GM21825 (cell line): Measurements from ENCODE around the gene ADAMTS9.

Experiments used
- ATAC-seq: cut with Tn5 transposase; IDR thresholded peaks from one replicate; pipeline ENCODE4 v1.9.1; 2021; ENCODE audit warnings: mild to moderate bottlenecking, moderate library complexity; ENCODE audit not compliant: unreplicated experiment

ADAMTS9 gene

GRCh38 chr3:64495781-64496334 is 191.9 kb downstream of the ADAMTS9 start:
- no peak for ATAC-seq

- ATAC-seq = no peak
Observed at GRCh38 chr3:64495121-64495780, 192.5 kb downstream of the ADAMTS9 start.

GRCh38 chr3:64494526-64494925 is 193.3 kb downstream of the ADAMTS9 start:
- no peak for ATAC-seq

GRCh38 chr3:64493149-64493548 is 194.7 kb downstream of the ADAMTS9 start:
- ATAC-seq = no peak

GRCh38 chr3:64491843-64492242 is 196.0 kb downstream of the ADAMTS9 start:
- ATAC-seq = no peak

GRCh38 chr3:64490180-64490724 is 197.5 kb downstream of the ADAMTS9 start:
- no peak for ATAC-seq

GRCh38 chr3:64489361-64490044 is 198.3 kb downstream of the ADAMTS9 start:
- no peak for ATAC-seq

GRCh38 chr3:64488939-64489338 is 198.9 kb downstream of the ADAMTS9 start:
- no peak for ATAC-seq

GRCh38 chr3:64484289-64484992 is 203.4 kb downstream of the ADAMTS9 start:
- ATAC-seq = peak; percentile 94

GRCh38 chr3:64483467-64483866 is 204.3 kb downstream of the ADAMTS9 start:
- ATAC-seq = no peak

GRCh38 chr3:64475037-64475436 is 212.8 kb downstream of the ADAMTS9 start:
- ATAC-seq = no peak

GRCh38 chr3:64473466-64473865 is 214.3 kb downstream of the ADAMTS9 start:
- no peak for ATAC-seq

- ATAC-seq = no peak
Observed at GRCh38 chr3:64470436-64470835, 217.4 kb downstream of the ADAMTS9 start.

- ATAC-seq = no peak
Observed at GRCh38 chr3:64467255-64467944, 220.4 kb downstream of the ADAMTS9 start.
